Neural cell (in vitro differentiated cells): ENCODE measurements around the gene CYP27A1. TPM values are rescaled to one million over a fixed set of nuclear protein-coding genes. Genes with fewer than 3 reads are reported as not detected.

Experiments
- H2AFZ ChIP-seq: fragments of 200-600, 300-800 bp; sonication (generic), shearing (Covaris generic); 2 replicates; pipeline ENCODE4 v1.6.0; 2014; ENCODE audit warnings: low read depth, mild to moderate bottlenecking, antibody characterized with exemption, low read length, moderate library complexity
- H3F3A ChIP-seq: fragments of 200-600 bp; shearing (Covaris generic); 2 replicates; pipeline ENCODE4 v1.6.1; 2016; ENCODE audit warnings: mild to moderate bottlenecking, moderate library complexity, mixed read lengths, antibody characterized with exemption, low read length; ENCODE audit not compliant: insufficient read depth, poor library complexity, severe bottlenecking
- H3K27ac ChIP-seq: fragments of 200-600, 300-800 bp; sonication (generic), shearing (Covaris generic); 2 replicates; pipeline ENCODE4 v1.5.1; 2014; ENCODE audit warnings: mild to moderate bottlenecking, low read length, moderate library complexity
- H3K27me3 ChIP-seq: fragments of 300-800, 200-600 bp; sonication (generic), shearing (Covaris generic); 2 replicates; pipeline ENCODE4 v1.6.0; 2014; ENCODE audit warnings: mild to moderate bottlenecking, low read depth, low read length, moderate library complexity; ENCODE audit not compliant: insufficient read depth
- H3K36me3 ChIP-seq: fragments of 300-800, 200-600 bp; sonication (generic), shearing (Covaris generic); 2 replicates; pipeline ENCODE4 v1.5.1; 2014; ENCODE audit warnings: mild to moderate bottlenecking, antibody characterized with exemption, low read length, moderate library complexity; ENCODE audit not compliant: insufficient read depth
- H3K4me2 ChIP-seq: fragments of 300-800, 200-600 bp; sonication (generic), shearing (Covaris generic); 2 replicates; pipeline ENCODE4 v1.6.0; 2014; ENCODE audit warnings: mild to moderate bottlenecking, low read length
- H3K4me3 ChIP-seq: fragments of 300-800, 200-600 bp; sonication (generic), shearing (Covaris generic); 2 replicates; pipeline ENCODE4 v1.5.1; 2014; ENCODE audit warnings: mild to moderate bottlenecking, low read length, moderate library complexity
- H3K79me2 ChIP-seq: fragments of 200-600 bp; shearing (Covaris generic); replicated peaks from 2 replicates; pipeline ENCODE4 v1.6.0; 2014; ENCODE audit warnings: mild to moderate bottlenecking, low read length, moderate library complexity; ENCODE audit not compliant: insufficient read depth
- H3K9ac ChIP-seq: fragments of 300-800, 200-600 bp; sonication (generic), shearing (Covaris generic); 2 replicates; pipeline ENCODE4 v1.6.1; 2016; ENCODE audit warnings: mild to moderate bottlenecking, low read length, mixed read lengths
- H3K9me2 ChIP-seq: fragments of 200-600 bp; shearing (Covaris generic); 2 replicates; pipeline ENCODE4 v1.6.1; 2016; ENCODE audit warnings: mild to moderate bottlenecking, low read length, mixed read lengths; ENCODE audit not compliant: insufficient read depth
- H3K9me3 ChIP-seq: fragments of 200-600, 300-800 bp; sonication (generic), shearing (Covaris generic); 2 replicates; pipeline ENCODE4 v1.6.1; 2016; ENCODE audit warnings: mild to moderate bottlenecking, mixed run types, low read length, moderate library complexity, mixed read lengths
- H4K20me1 ChIP-seq: fragments of 200-600 bp; shearing (Covaris generic); 2 replicates; pipeline ENCODE4 v1.6.1; 2016; ENCODE audit warnings: mild to moderate bottlenecking, mixed run types; ENCODE audit not compliant: insufficient read depth
- EZH2 ChIP-seq: fragments of 200-600, 300-800 bp; shearing (Covaris generic), sonication (generic); IDR thresholded peaks from 2 replicates; pipeline ENCODE4 v1.6.1; 2014; ENCODE audit warnings: antibody characterized with exemption, low read length, borderline replicate concordance, mild to moderate bottlenecking; ENCODE audit not compliant: insufficient read depth, poor library complexity, severe bottlenecking
- MXI1 ChIP-seq: fragments of 450-650 bp; conservative IDR thresholded peaks from 2 replicates; pipeline ENCODE4 v1.6.1; 2014; ENCODE audit warnings: antibody characterized with exemption, mild to moderate bottlenecking; ENCODE audit not compliant: poor library complexity, severe bottlenecking
- POLR2AphosphoS5 ChIP-seq: IDR thresholded peaks from 2 replicates; pipeline ENCODE4 v1.6.1; 2012
- RAD21 ChIP-seq: fragments of 450-650 bp; conservative IDR thresholded peaks from 2 replicates; pipeline ENCODE4 v1.6.1; 2014; ENCODE audit warnings: antibody characterized with exemption, mild to moderate bottlenecking, moderate library complexity
- SMC3 ChIP-seq: fragments of 450-650 bp; conservative IDR thresholded peaks from 2 replicates; pipeline ENCODE4 v1.6.1; 2014; ENCODE audit warnings: antibody characterized with exemption, mild to moderate bottlenecking, moderate library complexity; ENCODE audit not compliant: poor library complexity
- TAF1 ChIP-seq: IDR thresholded peaks from 2 replicates; pipeline ENCODE4 v1.6.1; 2012; ENCODE audit warnings: low read depth
- polyA plus RNA-seq: library from polyadenylated mRNA; depleted of rRNA; stranded (reverse); fragments of >200 nt; gene quantifications from 2 replicates; pipeline ENCODE4 v1.2.3, GENCODE V29; 2014
- TF ChIP-seq, protein P1 (sequence below): fragments of 450-650 bp; IDR thresholded peaks from 2 replicates; pipeline ENCODE4 v1.5.1; 2014; ENCODE audit warnings: antibody characterized with exemption, mild to moderate bottlenecking, moderate library complexity; ENCODE audit not compliant: poor library complexity, severe bottlenecking
- TF ChIP-seq, protein P2 (sequence below): IDR thresholded peaks from 2 replicates; pipeline ENCODE4 v1.6.1; 2012; ENCODE audit warnings: borderline replicate concordance

The CYP27A1 gene
- polyA plus RNA-seq, 1 donor from 2014 or later, result not detected

DNA sequence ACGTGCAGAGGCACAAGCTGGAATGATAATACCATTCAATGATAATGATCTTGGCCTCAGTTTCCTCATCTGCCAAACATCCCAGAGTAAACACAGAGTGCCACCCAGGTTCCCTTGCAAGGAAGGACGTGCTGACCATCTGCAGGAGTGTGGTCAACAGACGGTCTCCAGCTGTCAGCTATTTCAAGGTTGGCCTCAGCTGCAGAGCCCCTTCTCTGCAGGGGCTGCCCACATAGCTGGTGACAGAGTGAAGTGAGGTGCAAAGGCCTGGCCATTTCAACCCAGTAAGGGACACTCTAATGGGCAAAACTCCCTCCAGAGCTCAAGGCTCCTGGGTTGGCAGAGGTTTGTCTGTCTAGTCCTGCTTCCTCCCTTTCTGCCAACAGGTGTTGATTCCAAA lies 69.3 kb downstream of the CYP27A1 start:
- no peak for TF ChIP-seq EZH2
- no peak for TF ChIP-seq POLR2AphosphoS5
- Histone ChIP-seq H3K27me3 (peaks cover 54% of the 10 kb centered on the region), H3F3A (no peaks in the 10 kb centered on the region)

DNA sequence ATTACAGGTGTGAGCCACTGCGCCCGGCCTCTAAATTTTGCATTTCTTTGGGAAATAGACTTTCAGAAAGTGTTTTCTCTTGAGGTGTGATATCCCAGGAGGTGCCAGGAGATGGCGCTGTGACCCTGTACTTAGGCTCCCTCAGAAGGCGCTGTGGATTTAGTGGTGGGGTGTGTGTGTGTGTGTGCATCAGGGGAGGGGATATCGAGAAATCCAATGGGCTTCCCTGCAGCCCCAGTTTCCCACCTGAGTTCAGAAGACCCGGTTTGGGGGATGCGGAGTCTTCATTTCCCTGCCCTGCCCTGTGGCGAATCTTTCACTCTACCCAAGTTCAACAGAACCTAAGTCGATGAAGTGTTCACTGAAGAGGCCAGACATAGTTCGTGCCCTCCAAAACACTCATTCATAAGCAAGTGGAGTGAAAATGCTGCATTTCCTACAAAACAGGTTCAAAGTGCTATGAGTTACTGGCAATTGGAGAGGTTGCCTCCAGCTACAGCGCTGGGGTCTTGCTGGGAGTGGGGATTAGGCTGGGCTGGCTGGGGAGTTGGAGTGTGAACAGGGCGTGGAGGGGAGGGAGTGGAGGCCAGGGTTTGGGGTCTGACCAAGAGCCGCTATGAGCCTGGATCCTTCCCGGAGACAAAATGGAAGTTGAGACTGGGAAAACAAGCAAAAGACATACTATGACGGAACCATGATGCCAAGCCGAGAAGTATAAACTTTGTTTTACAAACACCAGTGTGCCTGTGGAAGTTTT lies 71.1 kb downstream of the CYP27A1 start:
- H3K4me2 ChIP-seq, result no peak overlapping the region
- H3F3A ChIP-seq, result no peaks in the 10 kb centered on the region
- H3K27me3 ChIP-seq, result peaks cover 69% of the 10 kb centered on the region

More for the DNA sequence above, 69.3 kb downstream of the CYP27A1 start:
- Histone ChIP-seq H3K9ac (no peak overlapping the region), H3K9me2 (no peaks in the 10 kb centered on the region), H4K20me1 (no peaks in the 10 kb centered on the region), H3K4me2 (no peak overlapping the region), H3K9me3 (no peaks in the 10 kb centered on the region), H3K27ac (no peak overlapping the region), H3K4me3 (no peak overlapping the region), H2AFZ (no peak overlapping the region), H3K79me2 (no peaks in the 10 kb centered on the region), H3K36me3 (no peaks in the 10 kb centered on the region)

DNA sequence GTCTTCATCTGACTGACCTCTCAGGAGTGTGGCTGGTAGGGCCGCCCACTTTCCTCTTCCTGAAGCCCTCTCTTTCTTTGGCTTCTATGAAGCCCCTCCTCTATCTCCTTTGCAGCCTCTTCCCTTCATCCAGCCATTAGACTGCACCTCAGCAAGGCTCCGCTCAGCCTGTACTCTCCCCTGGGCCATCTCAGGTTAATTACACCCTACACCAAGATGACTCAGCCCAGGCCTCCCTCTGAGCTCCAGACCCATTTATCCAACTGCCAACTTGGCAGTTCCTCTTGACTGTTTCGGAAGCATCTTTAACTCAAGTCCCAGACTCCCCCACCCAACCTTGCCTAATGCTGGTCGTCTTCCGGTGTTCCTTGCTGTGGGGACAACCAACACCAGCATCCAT lies 71.8 kb downstream of the CYP27A1 start:
- Histone ChIP-seq H3K79me2 (no peaks in the 10 kb centered on the region), H3K4me2 (no peak overlapping the region), H3K27me3 (peaks cover 73% of the 10 kb centered on the region)

More for the DNA sequence above, 71.1 kb downstream of the CYP27A1 start:
- H3K36me3 ChIP-seq, result no peaks in the 10 kb centered on the region
- no peaks in the 10 kb centered on the region for H3K9me2 ChIP-seq
- H3K9me3 ChIP-seq, result no peaks in the 10 kb centered on the region
- no peak overlapping the region for H3K4me3 ChIP-seq
- no peaks in the 10 kb centered on the region for H3K79me2 ChIP-seq
- H2AFZ ChIP-seq, result no peak overlapping the region
- H3K9ac ChIP-seq, result no peak overlapping the region
- no peaks in the 10 kb centered on the region for H4K20me1 ChIP-seq
- H3K27ac ChIP-seq, result no peak overlapping the region
- TF ChIP-seq, protein P1, sequence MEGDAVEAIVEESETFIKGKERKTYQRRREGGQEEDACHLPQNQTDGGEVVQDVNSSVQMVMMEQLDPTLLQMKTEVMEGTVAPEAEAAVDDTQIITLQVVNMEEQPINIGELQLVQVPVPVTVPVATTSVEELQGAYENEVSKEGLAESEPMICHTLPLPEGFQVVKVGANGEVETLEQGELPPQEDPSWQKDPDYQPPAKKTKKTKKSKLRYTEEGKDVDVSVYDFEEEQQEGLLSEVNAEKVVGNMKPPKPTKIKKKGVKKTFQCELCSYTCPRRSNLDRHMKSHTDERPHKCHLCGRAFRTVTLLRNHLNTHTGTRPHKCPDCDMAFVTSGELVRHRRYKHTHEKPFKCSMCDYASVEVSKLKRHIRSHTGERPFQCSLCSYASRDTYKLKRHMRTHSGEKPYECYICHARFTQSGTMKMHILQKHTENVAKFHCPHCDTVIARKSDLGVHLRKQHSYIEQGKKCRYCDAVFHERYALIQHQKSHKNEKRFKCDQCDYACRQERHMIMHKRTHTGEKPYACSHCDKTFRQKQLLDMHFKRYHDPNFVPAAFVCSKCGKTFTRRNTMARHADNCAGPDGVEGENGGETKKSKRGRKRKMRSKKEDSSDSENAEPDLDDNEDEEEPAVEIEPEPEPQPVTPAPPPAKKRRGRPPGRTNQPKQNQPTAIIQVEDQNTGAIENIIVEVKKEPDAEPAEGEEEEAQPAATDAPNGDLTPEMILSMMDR, result peak; percentile 58
- TF ChIP-seq MXI1 (no peak), TAF1 (no peak), SMC3 (peak; percentile 44), EZH2 (no peak), RAD21 (peak; percentile 54)

More for the DNA sequence above, 71.8 kb downstream of the CYP27A1 start:
- Histone ChIP-seq H3K9ac (no peak overlapping the region), H3K4me3 (no peak overlapping the region), H3K27ac (no peak overlapping the region), H4K20me1 (no peaks in the 10 kb centered on the region), H3K9me3 (no peaks in the 10 kb centered on the region), H2AFZ (no peak overlapping the region), H3K9me2 (no peaks in the 10 kb centered on the region), H3F3A (no peaks in the 10 kb centered on the region), H3K36me3 (no peaks in the 10 kb centered on the region)
- TF ChIP-seq POLR2AphosphoS5, result no peak
- TF ChIP-seq, protein P2, sequence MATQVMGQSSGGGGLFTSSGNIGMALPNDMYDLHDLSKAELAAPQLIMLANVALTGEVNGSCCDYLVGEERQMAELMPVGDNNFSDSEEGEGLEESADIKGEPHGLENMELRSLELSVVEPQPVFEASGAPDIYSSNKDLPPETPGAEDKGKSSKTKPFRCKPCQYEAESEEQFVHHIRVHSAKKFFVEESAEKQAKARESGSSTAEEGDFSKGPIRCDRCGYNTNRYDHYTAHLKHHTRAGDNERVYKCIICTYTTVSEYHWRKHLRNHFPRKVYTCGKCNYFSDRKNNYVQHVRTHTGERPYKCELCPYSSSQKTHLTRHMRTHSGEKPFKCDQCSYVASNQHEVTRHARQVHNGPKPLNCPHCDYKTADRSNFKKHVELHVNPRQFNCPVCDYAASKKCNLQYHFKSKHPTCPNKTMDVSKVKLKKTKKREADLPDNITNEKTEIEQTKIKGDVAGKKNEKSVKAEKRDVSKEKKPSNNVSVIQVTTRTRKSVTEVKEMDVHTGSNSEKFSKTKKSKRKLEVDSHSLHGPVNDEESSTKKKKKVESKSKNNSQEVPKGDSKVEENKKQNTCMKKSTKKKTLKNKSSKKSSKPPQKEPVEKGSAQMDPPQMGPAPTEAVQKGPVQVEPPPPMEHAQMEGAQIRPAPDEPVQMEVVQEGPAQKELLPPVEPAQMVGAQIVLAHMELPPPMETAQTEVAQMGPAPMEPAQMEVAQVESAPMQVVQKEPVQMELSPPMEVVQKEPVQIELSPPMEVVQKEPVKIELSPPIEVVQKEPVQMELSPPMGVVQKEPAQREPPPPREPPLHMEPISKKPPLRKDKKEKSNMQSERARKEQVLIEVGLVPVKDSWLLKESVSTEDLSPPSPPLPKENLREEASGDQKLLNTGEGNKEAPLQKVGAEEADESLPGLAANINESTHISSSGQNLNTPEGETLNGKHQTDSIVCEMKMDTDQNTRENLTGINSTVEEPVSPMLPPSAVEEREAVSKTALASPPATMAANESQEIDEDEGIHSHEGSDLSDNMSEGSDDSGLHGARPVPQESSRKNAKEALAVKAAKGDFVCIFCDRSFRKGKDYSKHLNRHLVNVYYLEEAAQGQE, result no peak
- TF ChIP-seq RAD21, result no peak
- TF ChIP-seq SMC3, result no peak
- TF ChIP-seq, protein P1, result no peak
- no peak for TF ChIP-seq TAF1
- no peak for TF ChIP-seq EZH2
